Measurements from ENCODE around the gene SLC4A3.

Gene SLC4A3

DNA sequence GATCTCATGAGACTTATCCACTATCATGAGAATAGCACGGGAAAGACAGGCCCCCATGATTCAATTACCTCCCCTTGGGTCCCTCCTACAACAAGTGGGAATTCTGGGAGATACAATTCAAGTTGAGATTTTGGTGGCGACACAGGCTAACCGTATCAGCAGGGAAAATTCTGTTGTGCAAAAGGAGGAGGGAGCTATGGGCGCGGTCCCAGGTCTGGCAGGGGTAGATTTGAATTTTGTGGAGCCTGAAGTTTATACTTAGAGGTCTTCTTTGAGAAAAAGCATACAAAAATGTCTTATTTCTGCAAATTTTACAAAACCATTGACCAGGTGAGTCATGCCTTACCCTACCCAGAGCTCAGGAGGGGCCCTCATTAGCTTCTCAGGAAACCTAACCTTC, 36.6 kb downstream of the SLC4A3 start:
- DNase-seq (ENCODE audit: low read depth), result no peak
- in situ Hi-C loops (cut with HindIII; ENCODE audit: low sequenced_read_pairs), result no loop called here
- H3K4me3 ChIP-seq (ENCODE audit: low read depth, low read length), result no peak overlapping the region
- TF ChIP-seq, protein P1, sequence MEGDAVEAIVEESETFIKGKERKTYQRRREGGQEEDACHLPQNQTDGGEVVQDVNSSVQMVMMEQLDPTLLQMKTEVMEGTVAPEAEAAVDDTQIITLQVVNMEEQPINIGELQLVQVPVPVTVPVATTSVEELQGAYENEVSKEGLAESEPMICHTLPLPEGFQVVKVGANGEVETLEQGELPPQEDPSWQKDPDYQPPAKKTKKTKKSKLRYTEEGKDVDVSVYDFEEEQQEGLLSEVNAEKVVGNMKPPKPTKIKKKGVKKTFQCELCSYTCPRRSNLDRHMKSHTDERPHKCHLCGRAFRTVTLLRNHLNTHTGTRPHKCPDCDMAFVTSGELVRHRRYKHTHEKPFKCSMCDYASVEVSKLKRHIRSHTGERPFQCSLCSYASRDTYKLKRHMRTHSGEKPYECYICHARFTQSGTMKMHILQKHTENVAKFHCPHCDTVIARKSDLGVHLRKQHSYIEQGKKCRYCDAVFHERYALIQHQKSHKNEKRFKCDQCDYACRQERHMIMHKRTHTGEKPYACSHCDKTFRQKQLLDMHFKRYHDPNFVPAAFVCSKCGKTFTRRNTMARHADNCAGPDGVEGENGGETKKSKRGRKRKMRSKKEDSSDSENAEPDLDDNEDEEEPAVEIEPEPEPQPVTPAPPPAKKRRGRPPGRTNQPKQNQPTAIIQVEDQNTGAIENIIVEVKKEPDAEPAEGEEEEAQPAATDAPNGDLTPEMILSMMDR (IDR thresholded peaks at IDR 0.05; ENCODE audit: low read depth, low read length, missing control alignments), result no peak

DNA sequence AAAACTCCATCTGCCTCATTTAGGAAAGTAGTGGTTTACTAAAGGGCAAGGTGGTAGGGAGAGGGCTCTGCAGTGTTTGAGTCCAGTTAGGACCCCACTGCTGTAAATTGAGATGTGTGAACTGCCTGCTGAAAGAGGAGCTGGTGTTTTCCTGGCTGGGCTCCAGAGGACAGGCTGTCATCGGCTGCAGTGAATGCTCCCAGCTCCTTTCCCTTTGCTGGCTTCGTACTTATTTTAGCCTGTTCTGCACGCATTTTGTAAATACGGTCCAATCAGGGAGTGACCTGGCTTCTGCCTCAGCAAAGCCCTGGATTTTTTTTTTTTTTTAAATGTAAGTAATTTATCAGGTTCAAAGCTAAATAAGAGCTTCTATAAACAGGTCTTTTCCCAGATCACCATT, 37.5 kb downstream of the SLC4A3 start:
- in situ Hi-C loops (cut with HindIII; ENCODE audit: low sequenced_read_pairs), result no loop called here
- TF ChIP-seq, protein P1 (IDR thresholded peaks at IDR 0.05; ENCODE audit: low read depth, low read length, missing control alignments), result no peak
- no peak overlapping the region for H3K4me3 ChIP-seq (ENCODE audit: low read depth, low read length)
- DNase-seq (ENCODE audit: low read depth), result no peak

DNA sequence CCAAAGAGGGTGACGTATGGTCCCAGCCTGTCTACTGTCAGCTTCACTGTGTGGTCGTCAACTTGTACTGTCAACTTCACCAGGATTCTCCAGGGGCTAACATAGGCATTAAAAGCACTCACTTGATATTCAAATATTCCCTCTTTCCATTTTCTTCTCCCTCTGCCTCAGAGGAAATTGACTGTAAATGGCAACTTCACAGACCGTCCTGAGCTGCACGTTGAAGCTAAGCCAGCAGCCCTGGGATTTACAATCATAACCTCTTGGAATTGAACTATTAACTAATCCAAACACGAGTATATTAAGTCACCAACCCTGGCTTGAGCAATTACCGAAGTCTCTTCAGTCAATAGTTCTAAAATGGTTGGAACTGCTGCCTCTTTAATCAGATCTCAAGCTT, 38.5 kb downstream of the SLC4A3 start:
- DNase-seq (ENCODE audit: low read depth), result no peak
- H3K4me3 ChIP-seq (ENCODE audit: low read depth, low read length), result no peak overlapping the region
- TF ChIP-seq, protein P1 (IDR thresholded peaks at IDR 0.05; ENCODE audit: low read depth, low read length, missing control alignments), result no peak
- in situ Hi-C loops (cut with HindIII; ENCODE audit: low sequenced_read_pairs), result no loop called here

DNA sequence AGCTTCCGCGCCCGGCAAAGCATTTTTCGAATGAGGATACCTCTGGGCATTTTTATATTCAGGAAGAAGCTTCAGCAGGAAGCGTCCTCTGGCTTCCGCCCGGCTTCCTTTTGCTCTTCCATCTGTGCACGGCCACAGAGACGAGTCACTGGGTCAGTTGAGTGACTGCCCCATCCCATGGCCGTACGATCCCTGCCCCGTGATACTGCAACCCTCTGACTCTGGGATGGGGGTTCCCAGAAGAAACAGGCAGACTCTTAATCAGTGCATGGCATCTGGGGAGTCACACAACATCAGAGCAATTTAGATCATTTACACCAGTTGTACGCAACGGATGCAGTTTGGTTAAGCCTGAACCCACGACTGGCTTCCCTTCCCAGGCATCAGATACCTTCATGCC, 40.9 kb downstream of the SLC4A3 start:
- no peak for DNase-seq (ENCODE audit: low read depth)
- TF ChIP-seq, protein P1 (IDR thresholded peaks at IDR 0.05; ENCODE audit: low read depth, low read length, missing control alignments), result no peak
- no peak overlapping the region for H3K4me3 ChIP-seq (ENCODE audit: low read depth, low read length)
- in situ Hi-C loops (cut with HindIII; ENCODE audit: low sequenced_read_pairs), result no loop called here

DNA sequence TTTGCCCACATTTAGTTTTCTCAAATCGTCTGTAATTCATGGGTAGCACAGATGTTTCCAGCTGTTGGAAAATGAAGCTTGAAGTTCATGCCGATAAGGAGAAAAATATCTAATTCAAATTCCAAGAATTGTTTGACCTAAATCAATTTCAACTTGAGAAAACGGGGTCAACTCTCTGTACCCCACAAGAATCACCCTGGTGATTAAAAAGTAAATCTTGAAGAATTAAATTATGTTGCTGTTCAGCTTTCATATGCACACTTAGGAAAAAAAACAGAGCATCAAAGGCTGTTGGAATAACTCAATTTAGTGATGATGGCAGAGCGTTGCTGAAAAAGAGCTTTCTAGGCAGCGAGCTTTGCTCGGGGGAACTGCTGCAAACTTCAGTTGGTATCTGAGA, 43.0 kb downstream of the SLC4A3 start:
- in situ Hi-C loops (cut with HindIII; ENCODE audit: low sequenced_read_pairs), result no loop called here
- DNase-seq (ENCODE audit: low read depth), result no peak
- TF ChIP-seq, protein P1 (IDR thresholded peaks at IDR 0.05; ENCODE audit: low read depth, low read length, missing control alignments), result no peak
- H3K4me3 ChIP-seq (ENCODE audit: low read depth, low read length), result no peak overlapping the region

DNA sequence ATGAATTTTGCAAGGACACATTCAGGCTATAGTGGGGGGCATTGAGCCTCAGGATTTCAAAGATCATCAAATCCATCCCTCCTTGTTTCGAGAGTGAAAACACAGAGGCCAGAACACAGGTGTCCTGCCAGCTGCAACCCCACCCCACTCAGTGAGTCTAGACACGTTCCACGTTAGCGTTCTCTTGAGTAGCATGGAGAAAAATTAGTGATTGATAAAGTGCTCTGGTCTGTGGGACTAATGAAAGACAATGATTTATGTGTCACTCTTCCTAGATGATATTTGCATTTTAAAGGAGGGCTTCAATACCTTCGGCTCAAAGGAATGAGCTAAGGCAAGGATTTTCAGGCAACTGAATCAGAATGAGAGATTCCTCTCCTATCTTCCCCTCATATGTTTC, 43.8 kb downstream of the SLC4A3 start:
- no peak for DNase-seq (ENCODE audit: low read depth)
- TF ChIP-seq, protein P1 (IDR thresholded peaks at IDR 0.05; ENCODE audit: low read depth, low read length, missing control alignments), result no peak
- in situ Hi-C loops (cut with HindIII; ENCODE audit: low sequenced_read_pairs), result no loop called here
- no peak overlapping the region for H3K4me3 ChIP-seq (ENCODE audit: low read depth, low read length)

DNA sequence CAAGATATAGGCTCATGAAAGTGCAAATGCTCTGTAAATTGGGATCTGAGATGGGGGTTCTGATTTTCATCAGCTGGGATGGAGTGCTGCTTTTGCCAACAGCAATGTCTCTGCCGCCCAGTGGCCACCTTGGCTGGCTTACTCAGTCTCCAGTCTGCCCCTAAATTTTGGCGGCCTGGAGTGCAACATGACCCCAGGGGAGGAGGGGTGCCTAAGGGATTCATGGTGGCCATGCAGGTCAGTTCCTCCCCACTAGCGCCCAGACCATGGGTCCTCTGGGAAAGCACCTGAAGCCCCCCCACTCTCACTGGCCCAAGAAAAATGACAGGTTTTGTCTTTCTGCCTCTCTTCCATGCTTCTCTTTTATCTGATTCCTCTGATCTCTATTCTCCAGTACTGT, 45.0 kb downstream of the SLC4A3 start:
- in situ Hi-C loops (cut with HindIII; ENCODE audit: low sequenced_read_pairs), result no loop called here
- TF ChIP-seq, protein P1 (IDR thresholded peaks at IDR 0.05; ENCODE audit: low read depth, low read length, missing control alignments), result no peak
- no peak overlapping the region for H3K4me3 ChIP-seq (ENCODE audit: low read depth, low read length)
- DNase-seq (ENCODE audit: low read depth), result no peak

Measured in astrocyte of the cerebellum (primary cell).